Stimulated activated naive CD4-positive, alpha-beta T cell treated with Interleukin-2 at 50 U/mL for 16 hours (primary cell): Measurements from ENCODE around the gene INPP4B.
A peak's percentile ranks its signal among the peaks of the same experiment; 100 is the strongest.
"Not testable (repeated sequence)": the region's sequence is repeated elsewhere in the genome, so short reads cannot be mapped to it uniquely, and the experiment has no call there.

ENCODE experiments used
- DNase-seq: peaks from one replicate; lab custom pipeline; 2025; lab: John Stamatoyannopoulos, UW

The INPP4B gene

GRCh38 chr4:142683997-142684396 lies 162.1 kb downstream of the INPP4B start:
- no peak for DNase-seq

- DNase-seq = no peak
Measured at GRCh38 chr4:142683503-142683902, 162.6 kb downstream of the INPP4B start.

GRCh38 chr4:142671516-142671915 lies 174.6 kb downstream of the INPP4B start:
- no peak for DNase-seq

- DNase-seq = no peak
Measured at GRCh38 chr4:142663828-142664227, 182.3 kb downstream of the INPP4B start.

- no peak for DNase-seq
Measured at GRCh38 chr4:142660728-142661127, 185.4 kb downstream of the INPP4B start.

GRCh38 chr4:142656178-142656577 lies 189.9 kb downstream of the INPP4B start:
- DNase-seq = peak; percentile 0

- DNase-seq = no peak
Measured at GRCh38 chr4:142648378-142648777, 197.7 kb downstream of the INPP4B start.

GRCh38 chr4:142645475-142646108 lies 200.5 kb downstream of the INPP4B start:
- DNase-seq = no peak

GRCh38 chr4:142644628-142645027 lies 201.5 kb downstream of the INPP4B start:
- DNase-seq = not testable (repeated sequence)

- no peak for DNase-seq
Measured at GRCh38 chr4:142637614-142638013, 208.5 kb downstream of the INPP4B start.

- DNase-seq = no peak
Measured at GRCh38 chr4:142631836-142632235, 214.3 kb downstream of the INPP4B start.

GRCh38 chr4:142615324-142615665 lies 230.8 kb downstream of the INPP4B start:
- no peak for DNase-seq

- DNase-seq = no peak
Measured at GRCh38 chr4:142614621-142615323, 231.3 kb downstream of the INPP4B start.

- no peak for DNase-seq
Measured at GRCh38 chr4:142607976-142608375, 238.1 kb downstream of the INPP4B start.

GRCh38 chr4:142600952-142601351 lies 245.1 kb downstream of the INPP4B start:
- no peak for DNase-seq

- DNase-seq = no peak
Measured at GRCh38 chr4:142598132-142598531, 248.0 kb downstream of the INPP4B start.

- no peak for DNase-seq
Measured at GRCh38 chr4:142596595-142596994, 249.5 kb downstream of the INPP4B start.

GRCh38 chr4:142596121-142596520 lies 250.0 kb downstream of the INPP4B start:
- DNase-seq = no peak

GRCh38 chr4:142595222-142595871 lies 250.8 kb downstream of the INPP4B start:
- no peak for DNase-seq

- DNase-seq = no peak
Measured at GRCh38 chr4:142585411-142585810, 260.7 kb downstream of the INPP4B start.

GRCh38 chr4:142583708-142584107 lies 262.4 kb downstream of the INPP4B start:
- no peak for DNase-seq

GRCh38 chr4:142582340-142582739 lies 263.8 kb downstream of the INPP4B start:
- no peak for DNase-seq

- DNase-seq = no peak
Measured at GRCh38 chr4:142581881-142582280, 264.2 kb downstream of the INPP4B start.
